K562 (cell line): ENCODE measurements around the gene LSS. TPM values are rescaled to one million over a fixed set of nuclear protein-coding genes. Genes with fewer than 3 reads are reported as not detected.

Experiments used
- ATAC-seq: fragments of 200-7000 bp; cut with Tn5 transposase; 3 replicates; pipeline ENCODE4 v1.9.1; 2020; ENCODE audit warnings: moderate library complexity
- BruUV-seq: library from RNA; stranded (reverse); fragments of 400-500 nt; replicated peaks from 2 replicates; lab custom pipeline; 2021; lab: Mats Ljungman, UMichigan
- CTCF ChIA-PET: fragments of 300-600 bp; formaldehyde crosslinking; extraction: SDS; loops from one replicate; lab custom pipeline; 2021; ENCODE audit warnings: low intra/inter-chr PET ratio; lab: Yijun Ruan, JAX
- POLR2A ChIA-PET: fragments of 300-600, 350-650 bp; sonication (Branson Sonifier 250); formaldehyde crosslinking; extraction: SDS; loops from one replicate; lab custom pipeline; 2021; ENCODE audit warnings: antibody characterized with exemption, inconsistent platforms; lab: Yijun Ruan, JAX
- DNase-seq, 4 experiments: peaks; one replicate each; pipeline versions ENCODE4 v3.0.0 to v3.0.0-alpha.2; 2011 to 2018; ENCODE audit warnings: low spot score in 3 of 4, mixed read lengths in 3 of 4; ENCODE audit errors: extremely low read depth in 1 of 4
- FAIRE-seq: peaks from 2 replicates; lab custom pipeline; 2011; peaks lifted over from hg19 to GRCh38; lab: Jason Lieb, UNC
- H2AFZ ChIP-seq: 2 replicates; pipeline ENCODE4 v1.6.0; 2011; ENCODE audit warnings: low read depth, low read length, control low read depth, inconsistent platforms
- H3K27ac ChIP-seq: fragments of 200-600 bp; 3 replicates; pipeline ENCODE4 v1.8.0; 2011; ENCODE audit warnings: low read depth, mild to moderate bottlenecking, control low read depth, inconsistent platforms, low read length, moderate library complexity, mixed read lengths; ENCODE audit errors: extremely low read depth
- H3K27me3 ChIP-seq, 2 experiments: fragments of 300-600 bp in 1 of 2; 2 replicates in 1 of 2; 3 replicates in 1 of 2; pipeline versions ENCODE4 v1.6.0 to v1.8.0; 2011; ENCODE audit warnings: inconsistent platforms in 2 of 2, low read length in 2 of 2, mild to moderate bottlenecking in 1 of 2, mixed read lengths in 1 of 2, moderate library complexity in 1 of 2; ENCODE audit not compliant: control insufficient read depth in 2 of 2, insufficient read depth in 2 of 2
- H3K36me3 ChIP-seq: fragments of 300-600 bp; 3 replicates; pipeline ENCODE4 v1.8.0; 2011; ENCODE audit warnings: mild to moderate bottlenecking, low read length, inconsistent platforms; ENCODE audit not compliant: control insufficient read depth, insufficient read depth
- H3K4me1 ChIP-seq, 2 experiments: fragments of 200-600 bp in 1 of 2; replicated peaks in 1 of 2; 2 replicates in 1 of 2; 3 replicates in 1 of 2; pipeline versions ENCODE4 v1.5.1 to v1.8.0; 2011; ENCODE audit warnings: inconsistent platforms in 2 of 2, low read length in 2 of 2, mild to moderate bottlenecking in 1 of 2, mixed read lengths in 1 of 2, moderate library complexity in 1 of 2; ENCODE audit not compliant: control insufficient read depth in 2 of 2, insufficient read depth in 2 of 2
- H3K4me2 ChIP-seq: 2 replicates; pipeline ENCODE4 v1.6.1; 2011; ENCODE audit warnings: low read length, control low read depth, inconsistent platforms, mixed read lengths; ENCODE audit not compliant: insufficient read depth
- H3K4me3 ChIP-seq: fragments of 200-600 bp; sonication (generic), shearing (Covaris generic); 2 replicates; pipeline ENCODE4 v1.5.1; 2016; ENCODE audit warnings: control low read depth, inconsistent platforms
- H3K79me2 ChIP-seq: fragments of 200-600 bp; 3 replicates; pipeline ENCODE4 v1.8.0; 2011; ENCODE audit warnings: low read length, inconsistent platforms; ENCODE audit not compliant: control insufficient read depth, insufficient read depth
- H3K9ac ChIP-seq, 2 experiments: 2 replicates each; pipeline versions ENCODE4 v1.6.0 to v1.6.1; 2011; ENCODE audit warnings: low read depth in 2 of 2, low read length in 2 of 2, control low read depth in 1 of 2, inconsistent platforms in 1 of 2, mild to moderate bottlenecking in 1 of 2, mixed read lengths in 1 of 2; ENCODE audit not compliant: insufficient read depth in 1 of 2
- H3K9me1 ChIP-seq: one replicate; pipeline ENCODE4 v1.6.0; 2011; ENCODE audit warnings: inconsistent platforms, mild to moderate bottlenecking, low read length, moderate library complexity; ENCODE audit not compliant: control insufficient read depth, insufficient read depth
- H3K9me3 ChIP-seq: replicated peaks from 2 replicates; pipeline ENCODE4 v1.5.1; 2011; ENCODE audit warnings: low read depth, low read length, inconsistent platforms; ENCODE audit not compliant: control insufficient read depth, insufficient read depth
- H4K20me1 ChIP-seq: replicated peaks from 2 replicates; pipeline ENCODE4 v1.6.1; 2011; ENCODE audit warnings: low read length, inconsistent platforms, mixed read lengths; ENCODE audit not compliant: control insufficient read depth, insufficient read depth
- BRF2 ChIP-seq: IDR thresholded peaks from 3 replicates; pipeline ENCODE4 v1.6.1; 2011; ENCODE audit warnings: borderline replicate concordance, mild to moderate bottlenecking; ENCODE audit not compliant: insufficient read length, insufficient read depth
- DMBX1 ChIP-seq: fragments of 250-450 bp; sonication (Bioruptor Pico); IDR thresholded peaks from 2 replicates; pipeline ENCODE4 v1.8.0; 2022; ENCODE audit warnings: inconsistent platforms, mild to moderate bottlenecking, moderate library complexity, borderline replicate concordance
- RBM22 ChIP-seq: fragments of 200-400 bp; formaldehyde crosslinking; IDR thresholded peaks from 2 replicates; pipeline ENCODE4 v1.6.1; 2018; ENCODE audit warnings: low read length, low read depth; ENCODE audit not compliant: poor library complexity, severe bottlenecking
- SRSF1 ChIP-seq: fragments of 200-400 bp; formaldehyde crosslinking; IDR thresholded peaks from 2 replicates; pipeline ENCODE4 v1.6.1; 2017; ENCODE audit warnings: mild to moderate bottlenecking, low read depth, low read length, moderate library complexity
- TAF15 ChIP-seq: fragments of 200-400 bp; formaldehyde crosslinking; IDR thresholded peaks from 2 replicates; pipeline ENCODE4 v1.6.1; 2017; ENCODE audit warnings: mild to moderate bottlenecking, low read depth, low read length, moderate library complexity
- YY1 ChIP-seq, 3 experiments: IDR thresholded peaks; 2 replicates each; pipeline ENCODE4 v1.6.1; 2011; ENCODE audit warnings: low read length in 2 of 3, mild to moderate bottlenecking in 2 of 3, moderate library complexity in 2 of 3, borderline replicate concordance in 1 of 3, control low read depth in 1 of 3, low read depth in 1 of 3; ENCODE audit not compliant: insufficient read depth in 3 of 3, insufficient replicate concordance in 2 of 3, control insufficient read depth in 1 of 3, insufficient read length in 1 of 3; ENCODE audit errors: extremely low read depth in 1 of 3
- ZNF3 ChIP-seq: fragments of 250-450 bp; sonication (Bioruptor Pico); IDR thresholded peaks from 2 replicates; pipeline ENCODE4 v1.5.0; 2021; ENCODE audit warnings: mild to moderate bottlenecking, moderate library complexity
- ZNF740 ChIP-seq, 3 experiments: fragments of 200-800 bp in 1 of 3; sonication (Bioruptor generic) in 1 of 3; sonication (generic) in 1 of 3; formaldehyde crosslinking in 1 of 3; IDR thresholded peaks; 2 replicates each; pipeline versions ENCODE4 v1.6.1 to v1.8.0; 2016 to 2022; ENCODE audit warnings: mild to moderate bottlenecking in 2 of 3, missing compliant biosample characterization in 2 of 3, missing genetic modification characterization in 2 of 3, missing genetic modification reagents in 1 of 3
- ZNF75A ChIP-seq: fragments of 450-650 bp; formaldehyde crosslinking; IDR thresholded peaks from 2 replicates; pipeline ENCODE4 v1.4.0; 2020; ENCODE audit warnings: mild to moderate bottlenecking
- ZNF830 ChIP-seq: fragments of 250-450 bp; sonication (Bioruptor Pico); IDR thresholded peaks from 2 replicates; pipeline ENCODE4 v1.5.0; 2021; ENCODE audit warnings: mild to moderate bottlenecking
- WGBS: fragments of 100-300 bp; shearing (Covaris generic); methylation state at CpG from one replicate; pipeline ENCODE4 v1.1.6; 2016; ENCODE audit warnings: low coverage, mixed read lengths; ENCODE audit not compliant: insufficient coverage; ENCODE audit errors: missing lambda C conversion rate; 5-methylcytosine and 5-hydroxymethylcytosine counted together
- in situ Hi-C: fragments of 300-500 bp; cut with MboI; formaldehyde crosslinking; loops from 4 replicates; pipeline ENCODE4 v1.15.0; 2018; ENCODE audit warnings: inconsistent platforms, mixed read lengths
- intact Hi-C: fragments of 100-400 bp; cut with micrococcal nuclease; formaldehyde crosslinking; loops from 2 replicates; pipeline ENCODE4 v1.14.2; 2022
- polyA plus RNA-seq, 8 experiments: library from polyadenylated mRNA; depleted of rRNA in 4 of 8; stranded (reverse) in 5 of 8; unstranded in 3 of 8; fragments of >200 nt; fragmentation: Nextera tagmentation in 2 of 8; fragmentation: Illumina TruSeq in 1 of 8; extraction: Ambion mirVana in 2 of 8; extraction: Trizol in 1 of 8; gene quantifications; 2 replicates each; pipeline versions ENCODE4 v1.2.1 to v1.2.3, GENCODE V29; 2011 to 2014; ENCODE audit warnings: inconsistent platforms in 1 of 8, missing spikeins in 1 of 8
- total RNA-seq, 7 experiments: library from RNA; depleted of rRNA in 6 of 7; stranded (reverse); fragments of >200 nt in 6 of 7; fragmentation: Illumina TruSeq in 2 of 7; extraction: Trizol in 2 of 7; gene quantifications; 2 replicates each; pipeline versions ENCODE4 v1.2.1 to v1.2.3, GENCODE V29; 2011 to 2021; ENCODE audit warnings: low replicate concordance in 1 of 7

LSS gene
- total and polyA plus RNA-seq, 9 of the 15 experiments (the other 6 are each of a cell fraction or from before 2014, with no cell fraction given) = 2.2 to 89.5 (median 37.4) TPM

- TF ChIP-seq YY1 (IDR thresholded peaks at IDR 0.05; ENCODE audit: borderline replicate concordance in 1 of 3, control insufficient read depth in 1 of 3, extremely low read depth in 1 of 3, insufficient read depth in 3 of 3, insufficient read length in 1 of 3, insufficient replicate concordance in 2 of 3, low read depth in 1 of 3, low read length in 2 of 3) (peak in 1 of 3 experiments; percentile 56), ZNF830 (CRISPR knock-in tag) (0 out of 2 replicates have a peak, but pooled peaks have one; percentile 12), DMBX1 (CRISPR knock-in tag) (0 out of 2 replicates have a peak, but pooled peaks have one; percentile 30), BRF2 (no peak), ZNF3 (CRISPR knock-in tag) (no peak)
Measured at GRCh38 chr21:46153247-46154154, 75.1 kb downstream of the LSS start (continued).

- no TSS peak for BruUV-seq
Measured at GRCh38 chr21:46152927-46153246, 75.7 kb downstream of the LSS start.

More at GRCh38 chr21:46152927-46153246, 75.7 kb downstream of the LSS start:
- peak overlapping the region; percentile 74; the same call in 2 of the 3 replicates for H3K27ac ChIP-seq
- WGBS = 40% methylated on average over 18 of the region's 18 CpGs
- H2AFZ ChIP-seq = peak overlapping the region; percentile 86
- H3K9me1 ChIP-seq = no peaks in the 10 kb centered on the region
- in situ Hi-C loops = no loop called here
- H3K36me3 ChIP-seq = peaks cover 19% of the 10 kb centered on the region; the same call in 2 of the 3 replicates
- ChIA-PET CTCF (no interaction called here), POLR2A (interaction anchor here (0.6 to 2.1 kb wide), 7 partner anchors 10 to 1023 kb away, joined by 3 to 16 read pairs (median 4); partner anchors contain the start of gene PRMT2)
- peak overlapping the region; percentile 75 for H3K4me2 ChIP-seq
- no peaks in the 10 kb centered on the region for H3K9me3 ChIP-seq
- peaks cover 15 to 75% of the 10 kb centered on the region in 2 experiments for H3K4me1 ChIP-seq
- ATAC-seq (peak; percentile 62), DNase-seq (no peak), FAIRE-seq (no peak)
- peak overlapping the region; percentile 14; the same call in 1 of the 2 replicates for H3K4me3 ChIP-seq
- H3K27me3 ChIP-seq = no peaks in the 10 kb centered on the region
- intact Hi-C loops = loop anchor here (2.0 to 5.0 kb wide), 3 partner anchors 36 to 74 kb away; partner anchors contain the start of gene LSS
- TF ChIP-seq RBM22 = peak; percentile 8
- TF ChIP-seq TAF15 = 0 out of 2 replicates have a peak, but pooled peaks have one; percentile 24
- TF ChIP-seq ZNF75A (CRISPR knock-in tag) = no peak
- 0 out of 2 replicates have a peak, but pooled peaks have one; percentile 25 for TF ChIP-seq ZNF740 (CRISPR knock-in tag; IDR thresholded peaks at IDR 0.05)
- 0 out of 4 replicates have a peak, but pooled peaks of 1 of the 2 experiments have one; percentile 3 for TF ChIP-seq ZNF740 (tag; IDR thresholded peaks at IDR 0.05)
- TF ChIP-seq SRSF1 = no peak
- peak overlapping the region; percentile 68 to 87 for H3K9ac ChIP-seq
- no peaks in the 10 kb centered on the region; the same call in 2 of the 3 replicates for H3K79me2 ChIP-seq
- H4K20me1 ChIP-seq = no peaks in the 10 kb centered on the region
